HG03460 (cell line): ENCODE data around the gene MUC4.
"Not testable (repeated sequence)": the region's sequence is repeated elsewhere in the genome, so short reads cannot be mapped to it uniquely, and the experiment has no call there.

ENCODE experiments used
- ATAC-seq: cut with Tn5 transposase; IDR thresholded peaks from one replicate; pipeline ENCODE4 v1.9.1; 2021; ENCODE audit not compliant: unreplicated experiment

The MUC4 gene

DNA sequence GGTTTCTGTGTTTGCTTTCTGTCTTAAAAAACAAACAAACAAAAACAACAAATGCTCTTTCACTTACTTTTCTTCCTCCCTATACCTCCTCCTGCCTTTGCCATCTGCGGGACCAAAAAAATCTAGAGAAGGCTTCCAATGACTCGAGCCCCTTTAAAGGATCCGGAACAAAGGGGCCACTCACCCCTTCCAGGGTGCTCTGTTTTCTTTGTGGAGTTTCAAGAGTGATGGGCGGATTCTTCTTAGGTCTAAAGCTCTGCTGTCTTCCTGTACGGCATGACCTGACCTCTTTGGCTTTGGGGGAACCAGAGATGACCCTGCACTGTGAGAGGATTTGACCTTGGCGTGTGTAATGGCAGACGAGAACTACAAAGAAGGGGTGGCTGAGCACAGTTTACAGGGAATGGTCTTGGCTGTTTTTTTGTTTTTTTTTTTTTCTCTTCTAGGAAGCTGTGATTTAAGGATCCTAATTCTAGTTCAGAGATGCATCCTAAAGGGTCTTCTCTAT lies 93.2 kb downstream of the MUC4 start:
- no peak for ATAC-seq

DNA sequence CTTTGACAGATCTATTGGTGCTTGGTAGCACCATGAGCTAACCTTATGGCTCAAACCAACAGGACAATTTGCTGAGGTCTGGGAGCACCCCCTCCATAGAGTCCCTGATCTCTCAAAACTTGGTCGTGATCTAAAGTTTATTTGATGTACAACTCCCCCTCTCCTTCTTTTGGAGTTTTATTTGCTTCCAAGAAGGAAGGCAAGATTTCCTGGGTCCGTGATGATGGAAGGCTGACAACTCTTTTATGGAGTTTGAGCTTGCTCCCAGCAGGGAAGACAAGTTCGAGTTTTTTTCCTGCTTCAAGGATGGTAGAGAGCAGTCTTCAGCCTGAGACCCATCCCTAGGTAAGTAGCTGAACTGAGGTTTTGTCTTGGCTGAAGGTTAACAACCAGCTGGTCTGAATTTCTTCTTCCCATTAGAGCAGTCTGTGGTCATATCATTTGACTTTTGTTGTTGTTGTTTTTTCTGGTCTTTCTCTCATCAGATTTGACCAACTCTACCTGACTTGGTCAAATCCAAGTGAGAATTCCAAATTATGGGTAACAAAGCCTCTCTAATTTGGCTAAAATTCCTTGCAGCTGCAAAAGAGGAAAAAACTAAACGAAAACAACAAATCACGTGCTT lies 93.8 kb downstream of the MUC4 start:
- no peak for ATAC-seq

DNA sequence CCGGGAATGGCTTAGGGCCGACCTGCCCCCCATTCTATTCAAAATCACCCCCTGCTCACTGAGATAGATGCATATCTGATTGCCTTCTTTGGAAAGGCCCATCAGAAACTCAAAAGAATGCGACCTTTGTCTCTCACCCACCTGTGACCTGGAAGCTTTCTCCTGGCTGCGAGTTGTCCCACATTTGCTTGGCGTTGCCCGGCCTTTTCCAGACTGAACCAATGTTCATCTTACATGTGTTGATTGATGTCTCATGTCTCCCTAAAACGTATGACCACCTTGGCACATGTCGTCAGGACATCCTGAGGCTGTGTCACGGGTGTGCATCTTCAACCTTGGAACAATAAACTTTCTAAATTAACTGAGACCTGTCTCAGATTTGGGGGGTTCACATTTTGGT lies 94.3 kb downstream of the MUC4 start:
- ATAC-seq: no peak

DNA sequence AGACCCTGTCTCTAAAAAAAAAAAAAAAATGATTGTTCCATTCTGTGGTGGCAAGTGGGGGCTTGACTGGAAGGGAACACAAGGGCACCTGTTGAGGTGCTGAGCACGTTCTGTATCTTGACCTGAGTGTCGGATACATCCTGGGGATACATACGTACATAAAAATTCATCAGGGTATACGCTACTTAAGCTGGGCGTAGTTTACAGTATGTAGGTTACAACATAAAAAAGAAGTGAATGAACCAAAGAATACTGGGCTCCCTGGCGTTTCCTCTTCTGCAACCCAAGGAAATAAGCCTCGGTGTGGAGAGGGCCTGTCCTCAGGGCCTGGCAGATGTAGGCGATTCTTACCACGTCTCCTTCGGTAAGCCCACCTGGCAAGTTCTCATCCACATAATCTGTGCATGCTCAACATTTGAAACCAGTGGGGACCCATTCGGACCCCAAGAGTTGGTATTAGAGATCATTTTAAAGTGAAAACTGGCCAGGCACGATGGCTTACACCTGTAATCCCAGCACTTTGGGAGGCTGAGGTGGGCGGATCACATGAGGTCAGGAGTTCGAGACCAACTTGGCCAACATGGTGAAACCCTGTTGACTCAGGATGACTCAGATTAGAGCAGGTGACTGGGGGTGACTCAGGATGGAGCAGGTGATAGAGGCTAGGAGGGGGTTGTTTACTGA lies 96.0 kb downstream of the MUC4 start:
- ATAC-seq: no peak

DNA sequence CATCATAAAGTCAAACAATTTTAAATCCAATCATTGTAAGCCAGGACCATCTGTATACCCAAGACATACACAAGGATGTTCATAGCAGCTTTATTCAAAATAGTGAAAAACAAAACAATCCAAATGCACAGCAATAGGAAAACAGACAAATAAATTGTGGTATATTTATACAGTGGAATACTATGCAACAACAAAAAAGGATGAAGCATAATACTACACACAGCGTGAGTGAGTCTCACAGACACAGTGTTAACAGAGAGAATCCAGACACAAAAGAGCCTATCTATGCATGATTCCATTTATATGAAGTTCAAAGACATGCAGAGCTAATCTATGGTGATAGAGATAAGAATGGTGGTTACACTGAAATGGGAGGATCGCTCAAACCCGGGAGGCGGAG lies 96.6 kb downstream of the MUC4 start:
- no peak for ATAC-seq

DNA sequence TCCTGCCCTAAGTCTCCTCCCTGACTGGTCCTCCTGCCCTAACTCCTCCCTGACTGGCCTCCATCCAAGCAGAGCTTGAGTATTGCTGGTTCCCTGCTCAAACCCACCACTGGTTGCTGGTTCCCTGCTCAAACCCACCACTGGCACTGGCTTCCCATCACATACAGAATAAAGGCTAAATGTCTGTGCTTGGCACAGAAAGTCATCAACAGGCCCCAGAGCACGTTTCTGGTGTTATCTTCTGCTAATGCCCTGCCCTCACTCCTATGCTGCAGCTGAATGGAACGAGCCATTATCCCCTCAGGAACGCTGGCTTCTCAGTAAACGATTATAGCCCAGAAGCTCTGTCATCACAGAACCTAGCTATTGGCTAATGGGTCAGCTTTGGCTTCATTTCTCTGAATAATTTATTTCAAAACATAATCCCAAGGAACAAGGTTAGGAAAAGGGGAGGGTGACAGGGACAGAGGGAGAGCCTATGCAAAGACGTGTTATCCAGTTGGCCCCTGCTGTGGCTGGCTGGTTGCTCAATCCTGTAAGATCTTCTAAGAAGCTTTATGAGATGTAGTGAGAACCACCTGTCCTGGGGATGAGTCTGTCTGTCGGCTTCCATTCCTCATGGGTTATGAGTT lies 97.2 kb downstream of the MUC4 start:
- no peak for ATAC-seq

DNA sequence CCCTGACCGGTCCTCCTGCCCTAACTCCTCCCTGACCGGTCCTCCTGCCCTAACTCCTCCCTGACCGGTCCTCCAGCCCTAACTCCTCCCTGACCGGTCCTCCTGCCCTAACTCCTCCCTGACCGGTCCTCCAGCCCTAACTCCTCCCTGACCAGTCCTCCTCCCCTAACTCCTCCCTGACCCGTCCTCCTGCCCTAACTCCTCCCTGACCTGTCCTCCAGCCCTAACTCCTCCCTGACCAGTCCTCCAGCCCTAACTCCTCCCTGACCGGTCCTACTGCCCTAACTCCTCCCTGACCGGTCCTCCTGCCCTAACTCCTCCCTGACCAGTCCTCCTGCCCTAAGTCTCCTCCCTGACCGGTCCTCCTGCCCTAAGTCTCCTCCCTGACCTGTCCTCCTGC lies 98.6 kb downstream of the MUC4 start:
- ATAC-seq: not testable (repeated sequence)

DNA sequence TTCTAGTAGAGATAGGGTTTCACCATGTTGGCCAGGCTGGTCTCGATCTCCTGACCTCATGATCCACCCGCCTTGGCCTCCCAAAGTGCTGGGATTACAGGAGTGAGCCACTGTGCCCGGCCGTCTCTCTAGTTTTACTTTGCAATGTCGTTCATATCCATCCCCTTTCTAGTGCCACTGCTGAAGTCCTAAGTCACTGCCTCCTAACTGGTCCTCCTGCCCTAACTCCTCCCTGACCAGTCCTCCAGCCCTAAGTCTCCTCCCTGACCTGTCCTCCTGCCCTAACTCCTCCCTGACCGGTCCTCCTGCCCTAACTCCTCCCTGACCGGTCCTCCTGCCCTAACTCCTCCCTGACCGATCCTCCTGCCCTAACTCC lies 99.2 kb downstream of the MUC4 start:
- ATAC-seq: not testable (repeated sequence)

DNA sequence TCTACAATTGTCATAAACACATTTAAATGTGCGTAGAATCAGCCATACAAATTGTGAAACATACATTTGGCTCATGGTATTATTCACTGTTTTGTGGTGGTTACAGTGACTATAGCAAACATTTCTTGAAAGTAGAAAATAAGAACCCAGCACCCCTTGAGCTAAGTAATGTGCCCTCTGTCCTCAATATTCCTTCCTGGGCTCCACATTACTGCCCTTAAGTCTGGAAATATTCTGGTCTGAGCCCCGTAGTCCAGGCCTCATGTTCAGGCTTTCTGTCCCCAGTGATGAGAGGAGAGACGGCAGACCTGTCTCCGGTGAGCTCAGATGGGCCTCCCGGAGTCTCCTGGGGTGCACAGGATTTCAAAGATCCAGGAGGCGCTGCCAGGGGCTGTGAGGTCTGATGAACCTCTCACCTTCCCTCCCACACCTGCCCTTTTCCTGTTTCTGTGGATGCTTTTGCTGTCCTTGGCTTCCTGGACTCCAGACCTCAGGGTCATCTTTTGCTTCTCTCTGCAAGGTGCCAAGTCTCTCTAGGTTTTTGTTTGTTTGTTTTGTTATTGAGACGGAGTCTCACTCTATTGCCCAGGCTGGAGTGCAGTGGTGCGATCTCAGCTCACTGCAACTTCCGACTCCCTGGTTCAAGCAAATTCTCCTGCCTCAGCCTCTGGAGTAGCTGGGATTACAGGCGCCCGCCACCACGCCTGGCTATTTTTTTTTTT lies 99.8 kb downstream of the MUC4 start:
- ATAC-seq: no peak

DNA sequence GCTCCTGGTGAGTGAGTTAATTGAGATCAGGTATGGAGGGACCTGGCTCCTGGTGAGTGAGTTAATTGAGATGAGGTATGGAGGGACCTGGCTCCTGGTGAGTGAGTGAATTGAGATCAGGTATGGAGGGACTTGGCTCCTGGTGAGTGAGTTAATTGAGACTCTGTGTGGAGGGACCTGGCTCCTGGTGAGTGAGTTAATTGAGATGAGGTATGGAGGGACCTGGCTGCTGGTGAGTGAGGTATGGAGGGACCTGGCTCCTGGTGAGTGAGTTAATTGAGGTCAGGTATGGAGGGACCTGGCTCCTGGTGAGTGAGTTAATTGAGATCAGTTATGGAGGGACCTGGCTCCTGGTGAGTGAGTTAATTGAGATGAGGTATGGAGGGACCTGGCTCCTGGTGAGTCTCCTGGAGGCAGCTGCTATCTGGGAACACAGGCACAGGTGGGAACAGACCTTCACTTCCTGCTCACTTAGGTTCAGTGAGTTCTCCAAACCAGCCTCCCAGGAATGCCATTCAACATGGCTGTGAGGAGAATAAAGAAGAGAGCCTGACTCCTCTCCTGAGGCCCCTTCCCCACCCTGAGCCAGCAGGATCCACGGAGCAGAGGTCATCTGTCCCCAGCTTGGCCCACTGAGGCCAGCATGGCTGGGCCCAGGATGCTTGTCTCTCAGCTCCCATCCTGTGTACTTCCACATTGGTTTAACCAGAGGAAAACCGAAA lies 100.5 kb downstream of the MUC4 start:
- not testable (repeated sequence) for ATAC-seq

DNA sequence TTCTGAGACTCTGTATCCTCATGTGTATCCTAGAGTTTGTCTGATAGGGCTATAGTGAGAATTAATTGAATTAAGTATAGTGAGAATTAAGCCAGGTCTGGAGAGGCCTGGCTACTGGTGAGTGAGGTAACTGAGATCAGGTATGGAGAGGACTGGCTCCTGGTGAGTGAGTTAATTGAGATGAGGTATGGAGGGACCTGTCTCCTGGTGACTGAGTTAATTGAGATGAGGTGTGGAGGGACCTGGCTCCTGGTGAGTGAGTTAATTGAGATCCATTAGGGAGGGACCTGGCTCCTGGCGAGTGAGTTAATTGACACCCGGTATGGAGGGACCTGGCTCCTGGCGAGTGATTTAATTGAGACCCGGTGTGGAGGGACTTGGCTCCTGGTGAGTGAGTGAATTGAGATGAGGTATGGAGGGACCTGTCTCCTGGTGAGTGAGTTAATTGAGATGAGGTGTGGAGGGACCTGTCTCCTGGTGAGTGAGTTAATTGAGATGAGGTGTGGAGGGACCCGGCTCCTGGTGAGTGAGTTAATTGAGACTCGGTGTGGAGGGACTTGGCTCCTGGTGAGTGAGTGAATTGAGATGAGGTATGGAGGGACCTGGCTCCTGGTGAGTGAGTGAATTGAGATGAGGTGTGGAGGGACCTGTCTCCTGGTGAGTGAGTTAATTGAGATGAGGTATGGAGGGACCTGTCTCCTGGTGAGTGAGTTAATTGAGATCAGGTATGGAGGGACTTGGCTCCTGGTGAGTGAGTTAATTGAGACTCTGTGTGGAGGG lies 101.4 kb downstream of the MUC4 start:
- ATAC-seq: not testable (repeated sequence)

DNA sequence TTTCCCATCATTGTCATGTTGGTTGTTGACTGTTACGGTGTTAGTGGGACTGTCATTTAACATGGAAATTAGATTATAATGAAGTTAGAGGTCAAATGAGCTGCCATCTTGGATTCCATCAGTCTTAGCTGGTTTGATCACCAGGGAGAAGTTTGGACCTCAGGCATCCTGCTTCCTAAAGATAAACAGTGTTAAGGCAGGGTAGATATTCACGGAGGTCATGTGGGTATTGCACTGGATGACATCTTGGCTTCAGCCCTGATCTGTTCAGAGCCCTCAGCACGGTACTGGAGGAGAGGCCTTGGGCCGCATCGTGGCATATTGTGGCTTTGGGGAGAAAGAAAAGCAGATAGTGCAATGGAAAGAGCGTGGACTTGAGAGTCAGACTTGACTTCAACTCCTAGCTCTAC lies 102.0 kb downstream of the MUC4 start:
- ATAC-seq: no peak

DNA sequence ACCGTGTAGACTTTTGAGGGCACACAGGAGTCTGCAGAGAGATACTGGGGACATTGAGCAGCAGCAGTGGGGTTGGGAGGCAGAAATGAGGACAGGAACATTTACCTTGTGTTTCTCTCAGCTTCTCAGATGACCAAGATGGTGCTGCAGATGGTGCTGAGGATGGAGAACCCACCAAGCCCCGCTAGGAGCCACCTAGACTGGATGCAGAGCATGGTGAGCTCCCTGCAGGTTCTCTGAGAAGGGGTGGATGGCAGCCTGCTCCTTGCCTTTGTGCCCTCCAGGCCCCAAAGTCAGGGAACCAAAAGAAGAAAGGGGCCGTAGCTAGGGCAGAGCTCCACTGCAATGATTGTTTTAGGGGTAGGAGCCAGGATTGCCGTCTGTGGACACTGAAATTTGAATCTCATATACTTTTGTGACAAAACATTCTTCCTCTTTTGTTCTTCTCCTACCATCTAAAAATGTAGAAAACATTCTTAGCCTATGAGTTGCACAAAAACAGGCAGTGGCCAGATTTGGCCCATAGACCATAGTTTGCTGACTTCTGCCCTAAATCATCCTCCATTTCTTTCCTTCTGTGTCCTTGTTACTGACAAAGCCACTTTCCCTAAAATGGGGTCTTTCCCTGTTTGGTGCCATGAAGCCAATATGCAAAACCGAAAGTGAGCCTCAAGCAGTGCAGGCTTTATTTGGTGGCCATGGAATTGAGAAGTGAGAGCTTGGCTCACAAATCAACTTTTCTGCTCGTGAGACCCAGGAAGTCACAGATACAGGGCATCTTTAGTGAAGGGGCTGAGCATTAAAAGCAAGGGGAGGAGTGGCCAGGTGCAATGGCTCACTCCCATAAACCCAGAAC lies 102.9 kb downstream of the MUC4 start:
- no peak for ATAC-seq

DNA sequence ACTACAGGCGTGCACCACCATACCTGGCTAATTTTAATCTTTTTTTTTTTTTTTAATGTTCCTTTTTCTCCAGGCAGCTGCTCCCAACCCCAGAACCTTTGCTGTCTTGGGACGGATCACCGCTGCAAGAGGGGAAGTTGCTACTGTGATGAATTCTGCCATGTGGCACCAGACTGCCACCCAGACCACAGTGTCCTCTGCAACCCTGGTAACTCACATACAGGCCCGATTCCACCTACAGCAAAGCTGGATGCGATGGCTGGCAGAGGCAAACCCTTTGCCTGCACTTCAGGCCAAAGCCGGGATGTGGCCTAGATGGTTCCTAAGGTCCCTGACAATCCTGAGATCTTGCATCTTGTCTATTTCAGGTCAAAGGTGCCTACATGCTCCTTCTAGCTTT lies 103.7 kb downstream of the MUC4 start:
- no peak for ATAC-seq

DNA sequence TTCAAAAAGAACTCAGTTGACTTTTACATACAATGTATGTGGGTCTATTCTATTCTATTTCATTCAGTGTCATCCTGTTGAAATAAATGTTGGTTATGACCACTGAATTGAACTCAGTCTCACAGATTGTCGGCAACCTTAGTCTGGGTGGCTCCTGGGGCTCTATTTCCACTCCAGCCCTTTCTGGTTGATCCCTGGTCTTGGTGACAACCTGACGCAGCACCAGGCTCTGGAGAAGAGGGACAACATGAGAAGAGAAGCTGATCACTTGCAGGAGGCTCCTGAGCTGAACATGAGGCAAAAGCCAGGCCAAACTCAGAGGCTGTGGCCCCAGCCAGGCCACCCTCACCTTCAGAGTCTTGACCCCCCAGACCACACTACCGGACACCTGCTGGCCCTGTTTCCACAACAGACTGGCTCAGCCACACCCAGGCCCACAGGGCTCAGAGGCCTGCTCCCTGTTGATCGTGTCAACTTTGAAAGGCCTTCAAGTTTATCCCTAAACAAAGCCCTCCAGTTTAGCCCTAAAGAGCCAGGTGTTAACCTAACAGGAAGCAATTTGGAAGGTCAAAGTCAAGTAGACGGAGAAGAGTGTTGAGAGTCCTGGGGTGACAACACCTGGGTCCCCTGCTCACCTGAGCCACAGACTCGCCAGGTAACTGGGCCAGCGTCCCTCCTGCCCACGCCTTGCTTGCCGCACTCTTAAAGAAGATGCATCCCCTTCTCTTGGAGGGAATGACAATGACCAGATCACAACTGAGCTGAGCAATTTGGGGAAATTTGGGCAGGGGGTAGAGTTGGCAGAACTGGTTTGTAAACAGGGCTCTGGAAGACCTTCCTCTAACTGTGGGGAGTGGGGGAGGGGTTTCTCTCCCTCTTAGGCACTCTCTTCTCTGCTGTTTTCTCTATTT lies 106.4 kb downstream of the MUC4 start:
- no peak for ATAC-seq

DNA sequence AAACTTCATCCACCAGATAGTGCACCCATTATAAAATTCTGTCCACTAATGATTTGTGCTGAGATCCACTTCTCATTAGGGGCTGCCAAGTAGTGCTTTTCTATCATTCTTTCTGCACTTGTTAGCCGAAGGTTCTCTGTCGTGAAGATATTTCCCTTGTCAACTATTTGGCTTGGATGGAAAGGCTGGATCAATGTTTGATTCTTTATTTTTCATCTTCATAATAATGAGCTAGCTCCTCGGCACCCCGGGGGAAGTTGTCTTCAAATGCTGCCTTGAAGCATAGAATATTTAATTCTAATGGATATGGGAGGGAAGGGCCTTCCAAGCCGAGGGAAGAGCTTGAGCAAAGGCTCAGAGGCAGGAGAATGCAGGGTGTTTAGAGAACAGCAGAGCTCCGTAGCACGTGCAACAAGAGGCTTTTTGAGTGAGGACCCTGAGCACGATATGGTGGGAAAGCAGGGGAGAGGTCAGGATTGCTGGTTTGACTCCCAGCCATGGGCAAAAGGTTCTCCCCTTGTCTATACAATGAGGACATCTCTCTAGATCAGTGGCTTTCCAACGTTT lies 107.2 kb downstream of the MUC4 start:
- no peak for ATAC-seq

DNA sequence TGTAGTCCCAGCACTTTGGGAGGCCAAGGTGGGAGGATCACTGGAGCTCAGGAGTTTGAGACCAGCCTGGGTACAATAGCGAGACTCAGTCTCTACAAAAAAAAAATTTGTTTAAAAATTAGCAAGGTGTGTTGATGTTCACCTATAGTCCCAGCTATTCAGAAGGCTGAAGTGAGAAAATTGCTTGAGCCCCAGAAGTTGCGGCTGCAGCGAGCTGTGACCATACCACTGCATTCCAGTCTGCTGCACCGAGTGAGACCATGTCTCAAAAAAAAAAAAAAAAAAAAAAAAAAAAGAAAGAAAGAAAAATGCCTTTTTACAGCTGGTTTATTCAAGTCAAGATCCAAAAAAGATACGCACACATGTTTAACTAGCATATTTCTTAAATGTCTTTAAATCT lies 108.0 kb downstream of the MUC4 start:
- no peak for ATAC-seq
